ENCODE measurements around the gene CDK4. TPM values are rescaled to one million over a fixed set of nuclear protein-coding genes. Genes with fewer than 3 reads are reported as not detected.

The CDK4 gene
- polyA plus RNA-seq (2012; ENCODE audit: low read depth, missing spikeins): 100 TPM

GRCh38 chr12:57751788-57752667, at the start of gene CDK4:
Gene CDK4, minus strand, starts transcription at chr12:57752310. Its CDS starts 593 bp downstream, at chr12:57751717.
- TF ChIP-seq SPI1 (IDR thresholded peaks at IDR 0.05; ENCODE audit: low read depth, low read length) (no peak), PAX5 (IDR thresholded peaks at IDR 0.05; ENCODE audit: insufficient read depth, low read length, severe bottlenecking) (no peak), TAF1 (IDR thresholded peaks at IDR 0.05; ENCODE audit: low read depth, low read length) (peak; percentile 69; the same call in 1 of the 2 replicates), POLR2AphosphoS5 (IDR thresholded peaks at IDR 0.05; ENCODE audit: low read depth, low read length) (peak; percentile 72), POLR2A (IDR thresholded peaks at IDR 0.05; ENCODE audit: low read depth, low read length) (peak; percentile 53; the same call in 1 of the 2 replicates)
- peak; percentile 91 for DNase-seq (ENCODE audit: insufficient read length, low spot score)
- FAIRE-seq: peak; percentile 99

- DNase-seq (ENCODE audit: insufficient read length, low spot score) (no peak), FAIRE-seq (no peak)
- TF ChIP-seq POLR2A (IDR thresholded peaks at IDR 0.05; ENCODE audit: low read depth, low read length): no peak
- TF ChIP-seq TAF1 (IDR thresholded peaks at IDR 0.05; ENCODE audit: low read depth, low read length): no peak
- no peak for TF ChIP-seq PAX5 (IDR thresholded peaks at IDR 0.05; ENCODE audit: insufficient read depth, low read length, severe bottlenecking)
- TF ChIP-seq SPI1 (IDR thresholded peaks at IDR 0.05; ENCODE audit: low read depth, low read length): no peak
- no peak for TF ChIP-seq POU2F2 (IDR thresholded peaks at IDR 0.05; ENCODE audit: low read depth, low read length)
- no peak for TF ChIP-seq POLR2AphosphoS5 (IDR thresholded peaks at IDR 0.05; ENCODE audit: low read depth, low read length)
Measured at GRCh38 chr12:57800965-57801364, 48.9 kb upstream of the CDK4 start.

GRCh38 chr12:57797933-57798332, 45.8 kb upstream of the CDK4 start:
- FAIRE-seq (no peak), DNase-seq (ENCODE audit: insufficient read length, low spot score) (no peak)
- no peak for TF ChIP-seq PAX5 (IDR thresholded peaks at IDR 0.05; ENCODE audit: insufficient read depth, low read length, severe bottlenecking)
- TF ChIP-seq SPI1 (IDR thresholded peaks at IDR 0.05; ENCODE audit: low read depth, low read length): no peak
- TF ChIP-seq TAF1 (IDR thresholded peaks at IDR 0.05; ENCODE audit: low read depth, low read length): no peak
- TF ChIP-seq POU2F2 (IDR thresholded peaks at IDR 0.05; ENCODE audit: low read depth, low read length): no peak
- TF ChIP-seq POLR2AphosphoS5 (IDR thresholded peaks at IDR 0.05; ENCODE audit: low read depth, low read length): no peak
- TF ChIP-seq POLR2A (IDR thresholded peaks at IDR 0.05; ENCODE audit: low read depth, low read length): no peak

- DNase-seq (ENCODE audit: insufficient read length, low spot score) (no peak), FAIRE-seq (no peak)
- TF ChIP-seq POLR2A (IDR thresholded peaks at IDR 0.05; ENCODE audit: low read depth, low read length) (no peak), TAF1 (IDR thresholded peaks at IDR 0.05; ENCODE audit: low read depth, low read length) (no peak), POLR2AphosphoS5 (IDR thresholded peaks at IDR 0.05; ENCODE audit: low read depth, low read length) (no peak), SPI1 (IDR thresholded peaks at IDR 0.05; ENCODE audit: low read depth, low read length) (no peak), PAX5 (IDR thresholded peaks at IDR 0.05; ENCODE audit: insufficient read depth, low read length, severe bottlenecking) (no peak), POU2F2 (IDR thresholded peaks at IDR 0.05; ENCODE audit: low read depth, low read length) (no peak)
Measured at GRCh38 chr12:57796996-57797395, 44.9 kb upstream of the CDK4 start.

- FAIRE-seq (no peak), DNase-seq (ENCODE audit: insufficient read length, low spot score) (no peak)
- TF ChIP-seq POLR2A (IDR thresholded peaks at IDR 0.05; ENCODE audit: low read depth, low read length): no peak
- TF ChIP-seq POLR2AphosphoS5 (IDR thresholded peaks at IDR 0.05; ENCODE audit: low read depth, low read length): no peak
- TF ChIP-seq PAX5 (IDR thresholded peaks at IDR 0.05; ENCODE audit: insufficient read depth, low read length, severe bottlenecking): no peak
- TF ChIP-seq SPI1 (IDR thresholded peaks at IDR 0.05; ENCODE audit: low read depth, low read length): no peak
- TF ChIP-seq POU2F2 (IDR thresholded peaks at IDR 0.05; ENCODE audit: low read depth, low read length): no peak
- no peak for TF ChIP-seq TAF1 (IDR thresholded peaks at IDR 0.05; ENCODE audit: low read depth, low read length)
Measured at GRCh38 chr12:57795354-57795753, 43.2 kb upstream of the CDK4 start.

- FAIRE-seq (no peak), DNase-seq (ENCODE audit: insufficient read length, low spot score) (no peak)
- TF ChIP-seq POLR2A (IDR thresholded peaks at IDR 0.05; ENCODE audit: low read depth, low read length) (no peak), PAX5 (IDR thresholded peaks at IDR 0.05; ENCODE audit: insufficient read depth, low read length, severe bottlenecking) (no peak), POLR2AphosphoS5 (IDR thresholded peaks at IDR 0.05; ENCODE audit: low read depth, low read length) (no peak), SPI1 (IDR thresholded peaks at IDR 0.05; ENCODE audit: low read depth, low read length) (no peak), POU2F2 (IDR thresholded peaks at IDR 0.05; ENCODE audit: low read depth, low read length) (no peak), TAF1 (IDR thresholded peaks at IDR 0.05; ENCODE audit: low read depth, low read length) (no peak)
Measured at GRCh38 chr12:57793920-57794319, 41.8 kb upstream of the CDK4 start.

- DNase-seq (ENCODE audit: insufficient read length, low spot score): no peak
- no peak for FAIRE-seq
Measured at GRCh38 chr12:57783861-57784260, 31.8 kb upstream of the CDK4 start.

GRCh38 chr12:57783466-57783801, 31.3 kb upstream of the CDK4 start:
- DNase-seq (ENCODE audit: insufficient read length, low spot score) (no peak), FAIRE-seq (no peak)
- no peak for TF ChIP-seq PAX5 (IDR thresholded peaks at IDR 0.05; ENCODE audit: insufficient read depth, low read length, severe bottlenecking)
- TF ChIP-seq SPI1 (IDR thresholded peaks at IDR 0.05; ENCODE audit: low read depth, low read length): no peak
- TF ChIP-seq POU2F2 (IDR thresholded peaks at IDR 0.05; ENCODE audit: low read depth, low read length): no peak
- TF ChIP-seq POLR2AphosphoS5 (IDR thresholded peaks at IDR 0.05; ENCODE audit: low read depth, low read length): no peak
- no peak for TF ChIP-seq POLR2A (IDR thresholded peaks at IDR 0.05; ENCODE audit: low read depth, low read length)
- TF ChIP-seq TAF1 (IDR thresholded peaks at IDR 0.05; ENCODE audit: low read depth, low read length): no peak

More at GRCh38 chr12:57783861-57784260, 31.8 kb upstream of the CDK4 start:
- TF ChIP-seq POLR2AphosphoS5 (IDR thresholded peaks at IDR 0.05; ENCODE audit: low read depth, low read length) (no peak), SPI1 (IDR thresholded peaks at IDR 0.05; ENCODE audit: low read depth, low read length) (no peak), POU2F2 (IDR thresholded peaks at IDR 0.05; ENCODE audit: low read depth, low read length) (no peak), PAX5 (IDR thresholded peaks at IDR 0.05; ENCODE audit: insufficient read depth, low read length, severe bottlenecking) (no peak), POLR2A (IDR thresholded peaks at IDR 0.05; ENCODE audit: low read depth, low read length) (no peak)

GRCh38 chr12:57782608-57783465, 30.7 kb upstream of the CDK4 start, which contains the start of gene TSFM:
Gene TSFM, plus strand, starts transcription at chr12:57782787. Its CDS starts 15 bp downstream, at chr12:57782802.
- peak; percentile 95 for FAIRE-seq

More at GRCh38 chr12:57782608-57783465, 30.7 kb upstream of the CDK4 start, which contains the start of gene TSFM:
- DNase-seq (ENCODE audit: insufficient read length, low spot score): peak; percentile 74
- peak; percentile 93 for TF ChIP-seq POLR2AphosphoS5 (IDR thresholded peaks at IDR 0.05; ENCODE audit: low read depth, low read length)
- TF ChIP-seq TAF1 (IDR thresholded peaks at IDR 0.05; ENCODE audit: low read depth, low read length): peak; percentile 72
- TF ChIP-seq POU2F2 (IDR thresholded peaks at IDR 0.05; ENCODE audit: low read depth, low read length): peak; percentile 85
- peak; percentile 63 for TF ChIP-seq PAX5 (IDR thresholded peaks at IDR 0.05; ENCODE audit: insufficient read depth, low read length, severe bottlenecking)
- TF ChIP-seq SPI1 (IDR thresholded peaks at IDR 0.05; ENCODE audit: low read depth, low read length): 0 out of 2 replicates have a peak, but pooled peaks have one; percentile 6
- peak; percentile 90 for TF ChIP-seq POLR2A (IDR thresholded peaks at IDR 0.05; ENCODE audit: low read depth, low read length)
